Measurements from ENCODE around the gene GRAMD1A. TPM values are rescaled to one million over a fixed set of nuclear protein-coding genes. Genes with fewer than 3 reads are reported as not detected.
"Not testable (repeated sequence)": the region's sequence is repeated elsewhere in the genome, so short reads cannot be mapped to it uniquely, and the experiment has no call there.

GRAMD1A gene
- total RNA-seq, 1 donor from 2014 or later: 88.0 TPM

- DNase-seq (ENCODE audit: low read depth): no peak
- Histone ChIP-seq H3K27me3 (ENCODE audit: control insufficient read depth, insufficient read depth, low read length) (no peaks in the 10 kb centered on the region), H3K4me3 (ENCODE audit: low read depth, low read length) (no peak overlapping the region), H3K36me3 (ENCODE audit: control insufficient read depth, insufficient read depth, low read length) (peaks cover 2% of the 10 kb centered on the region)
- no peak for TF ChIP-seq CTCF (IDR thresholded peaks at IDR 0.05; ENCODE audit: insufficient read depth, low read length, poor library complexity, severe bottlenecking)
Observed at GRCh38 chr19:35006342-35006998, 6.3 kb downstream of the GRAMD1A start.

GRCh38 chr19:35006999-35007365 is 6.9 kb downstream of the GRAMD1A start:
- no peak for TF ChIP-seq CTCF (IDR thresholded peaks at IDR 0.05; ENCODE audit: insufficient read depth, low read length, poor library complexity, severe bottlenecking)
- H3K27me3 ChIP-seq (ENCODE audit: control insufficient read depth, insufficient read depth, low read length): no peaks in the 10 kb centered on the region
- DNase-seq (ENCODE audit: low read depth): no peak
- no peak overlapping the region for H3K4me3 ChIP-seq (ENCODE audit: low read depth, low read length)
- H3K36me3 ChIP-seq (ENCODE audit: control insufficient read depth, insufficient read depth, low read length): peaks cover 3% of the 10 kb centered on the region

GRCh38 chr19:35007427-35007826 is 7.3 kb downstream of the GRAMD1A start:
- not testable (repeated sequence) for DNase-seq (ENCODE audit: low read depth); H3K27me3 ChIP-seq (ENCODE audit: control insufficient read depth, insufficient read depth, low read length); H3K4me3 ChIP-seq (ENCODE audit: low read depth, low read length); H3K36me3 ChIP-seq (ENCODE audit: control insufficient read depth, insufficient read depth, low read length)

- Histone ChIP-seq H3K36me3 (ENCODE audit: control insufficient read depth, insufficient read depth, low read length) (peaks cover 3% of the 10 kb centered on the region), H3K4me3 (ENCODE audit: low read depth, low read length) (no peak overlapping the region)
- no peak for TF ChIP-seq CTCF (IDR thresholded peaks at IDR 0.05; ENCODE audit: insufficient read depth, low read length, poor library complexity, severe bottlenecking)
Observed at GRCh38 chr19:35008891-35009341, 8.8 kb downstream of the GRAMD1A start.

GRCh38 chr19:35009424-35010415 is 9.6 kb downstream of the GRAMD1A start:
- no peak for TF ChIP-seq CTCF (IDR thresholded peaks at IDR 0.05; ENCODE audit: insufficient read depth, low read length, poor library complexity, severe bottlenecking)
- no peaks in the 10 kb centered on the region for H3K27me3 ChIP-seq (ENCODE audit: control insufficient read depth, insufficient read depth, low read length)
- no peak for DNase-seq (ENCODE audit: low read depth)
- H3K4me3 ChIP-seq (ENCODE audit: low read depth, low read length): no peak overlapping the region
- peaks cover 3% of the 10 kb centered on the region for H3K36me3 ChIP-seq (ENCODE audit: control insufficient read depth, insufficient read depth, low read length)

More at GRCh38 chr19:35008891-35009341, 8.8 kb downstream of the GRAMD1A start:
- no peaks in the 10 kb centered on the region for H3K27me3 ChIP-seq (ENCODE audit: control insufficient read depth, insufficient read depth, low read length)
- DNase-seq (ENCODE audit: low read depth): no peak

- H3K4me3 ChIP-seq (ENCODE audit: low read depth, low read length): no peak overlapping the region
- H3K36me3 ChIP-seq (ENCODE audit: control insufficient read depth, insufficient read depth, low read length): peaks cover 3% of the 10 kb centered on the region
- DNase-seq (ENCODE audit: low read depth): no peak
- H3K27me3 ChIP-seq (ENCODE audit: control insufficient read depth, insufficient read depth, low read length): no peaks in the 10 kb centered on the region
- no peak for TF ChIP-seq CTCF (IDR thresholded peaks at IDR 0.05; ENCODE audit: insufficient read depth, low read length, poor library complexity, severe bottlenecking)
Observed at GRCh38 chr19:35011091-35011689, 11.1 kb downstream of the GRAMD1A start.

Measured in kidney epithelial cell (primary cell).